HepG2 (cell line): Measurements from ENCODE around the gene RAET1E. TPM values are rescaled to one million over a fixed set of nuclear protein-coding genes. Genes with fewer than 3 reads are reported as not detected.
A peak's percentile ranks its signal among the peaks of the same experiment; 100 is the strongest.

ENCODE experiments used
- BCL6 ChIP-seq: IDR thresholded peaks from 2 replicates; pipeline ENCODE4 v1.6.1; 2016; ENCODE audit warnings: missing genetic modification reagents, missing compliant biosample characterization
- CEBPG ChIP-seq: IDR thresholded peaks from 2 replicates; pipeline ENCODE4 v1.6.1; 2016
- ELF3 ChIP-seq: IDR thresholded peaks from 2 replicates; pipeline ENCODE4 v1.6.1; 2016; ENCODE audit warnings: missing genetic modification reagents, missing compliant biosample characterization
- ETV5 ChIP-seq: IDR thresholded peaks from 2 replicates; pipeline ENCODE4 v1.6.1; 2018; ENCODE audit warnings: missing biosample characterization, missing genetic modification reagents, inconsistent platforms, borderline replicate concordance
- HDAC6 ChIP-seq: fragments of 200-600 bp; sonication (generic); IDR thresholded peaks from 2 replicates; pipeline ENCODE4 v1.7.0; 2017; ENCODE audit warnings: mild to moderate bottlenecking, antibody characterized with exemption, low read length, low read depth
- HOXA9 ChIP-seq: sonication (generic); formaldehyde crosslinking; IDR thresholded peaks from 2 replicates; pipeline ENCODE4 v1.8.1; 2022; ENCODE audit warnings: missing genetic modification reagents, mild to moderate bottlenecking, moderate library complexity, borderline replicate concordance
- KAT2B ChIP-seq: fragments of 150-350 bp; IDR thresholded peaks from 2 replicates; pipeline ENCODE4 v1.6.1; 2014; ENCODE audit warnings: low read depth, low read length, borderline replicate concordance
- MAFK ChIP-seq, 2 experiments: IDR thresholded peaks in 1 of 2; conservative IDR thresholded peaks in 1 of 2; 2 replicates each; pipeline ENCODE4 v1.6.1; 2011; ENCODE audit warnings: improper control_type of control experiment in 2 of 2, low read length in 2 of 2
- MIER3 ChIP-seq: IDR thresholded peaks from 2 replicates; pipeline ENCODE4 v1.6.1; 2016; ENCODE audit warnings: missing compliant biosample characterization, borderline replicate concordance
- MIXL1 ChIP-seq: IDR thresholded peaks from 2 replicates; pipeline ENCODE4 v1.6.1; 2016
- NR2F1 ChIP-seq, 2 experiments: fragments of 450-650 bp in 1 of 2; formaldehyde crosslinking in 1 of 2; IDR thresholded peaks; 2 replicates each; pipeline versions ENCODE4 v1.5.0 to v1.6.1; 2016 to 2020; ENCODE audit warnings: mild to moderate bottlenecking in 1 of 2, missing compliant biosample characterization in 1 of 2, missing genetic modification reagents in 1 of 2, moderate library complexity in 1 of 2
- SMARCC2 ChIP-seq: fragments of 450-650 bp; IDR thresholded peaks from 2 replicates; pipeline ENCODE4 v1.6.1; 2017; ENCODE audit warnings: antibody characterized with exemption, mild to moderate bottlenecking
- TGIF2 ChIP-seq: IDR thresholded peaks from 2 replicates; pipeline ENCODE4 v1.6.1; 2016; ENCODE audit warnings: control low read depth, missing compliant biosample characterization
- ZFP90 ChIP-seq: sonication (generic); formaldehyde crosslinking; IDR thresholded peaks from 2 replicates; pipeline ENCODE4 v1.8.0; 2022; ENCODE audit warnings: missing genetic modification reagents, mild to moderate bottlenecking, inconsistent platforms, borderline replicate concordance
- ZNF10 ChIP-seq: sonication (generic); formaldehyde crosslinking; IDR thresholded peaks from 2 replicates; pipeline ENCODE4 v1.4.0; 2020; ENCODE audit warnings: mild to moderate bottlenecking, low read depth, missing genetic modification reagents, borderline replicate concordance
- ZNF296 ChIP-seq: sonication (generic); formaldehyde crosslinking; conservative IDR thresholded peaks from 2 replicates; pipeline ENCODE4 v1.5.0; 2020; ENCODE audit warnings: mild to moderate bottlenecking, missing genetic modification reagents
- ZNF350 ChIP-seq: sonication (generic); formaldehyde crosslinking; IDR thresholded peaks from 2 replicates; pipeline ENCODE4 v1.4.0; 2020; ENCODE audit warnings: mild to moderate bottlenecking, low read depth, missing genetic modification reagents, borderline replicate concordance
- ZNF773 ChIP-seq: sonication (generic); formaldehyde crosslinking; IDR thresholded peaks from 2 replicates; pipeline ENCODE4 v1.4.0; 2020; ENCODE audit warnings: missing genetic modification reagents, borderline replicate concordance
- ZSCAN20 ChIP-seq: sonication (generic); formaldehyde crosslinking; IDR thresholded peaks from 2 replicates; pipeline ENCODE4 v1.4.0; 2020; ENCODE audit warnings: missing genetic modification reagents, mild to moderate bottlenecking, borderline replicate concordance
- polyA plus RNA-seq, 8 experiments: library from polyadenylated mRNA; depleted of rRNA in 3 of 8; stranded (reverse) in 7 of 8; unstranded in 1 of 8; fragments of >200 nt; fragmentation: Illumina TruSeq in 4 of 8; extraction: Trizol in 4 of 8; gene quantifications; 2 replicates each; pipeline versions ENCODE4 v1.2.1 to v1.2.3, GENCODE V29; 2011 to 2016; ENCODE audit warnings: low read depth in 4 of 8, missing spikeins in 1 of 8, mixed read lengths in 1 of 8; ENCODE audit not compliant: insufficient read depth in 1 of 8
- total RNA-seq, 5 experiments: library from RNA; depleted of rRNA; stranded (reverse); fragments of >200 nt; fragmentation: Illumina TruSeq; extraction: Trizol; gene quantifications; 2 replicates each; pipeline ENCODE4 v1.2.3, GENCODE V29; 2016; ENCODE audit warnings: low read depth in 1 of 5
- TF ChIP-seq, protein P1 (sequence below): sonication (generic); formaldehyde crosslinking; IDR thresholded peaks from 2 replicates; pipeline ENCODE4 v1.5.0; 2020; ENCODE audit warnings: mild to moderate bottlenecking, missing genetic modification reagents, borderline replicate concordance
- TF ChIP-seq, protein P2 (sequence below): sonication (generic); formaldehyde crosslinking; IDR thresholded peaks from 2 replicates; pipeline ENCODE4 v1.4.0; 2020; ENCODE audit warnings: missing genetic modification reagents, mild to moderate bottlenecking, borderline replicate concordance
- TF ChIP-seq, protein P3 (sequence below): sonication (generic); formaldehyde crosslinking; IDR thresholded peaks from 2 replicates; pipeline ENCODE4 v1.4.0; 2020; ENCODE audit warnings: missing genetic modification reagents
- TF ChIP-seq, protein P4 (sequence below): sonication (generic); formaldehyde crosslinking; IDR thresholded peaks from 2 replicates; pipeline ENCODE4 v1.8.1; 2023; ENCODE audit warnings: missing genetic modification reagents, mild to moderate bottlenecking, borderline replicate concordance
- TF ChIP-seq, protein P5 (sequence below): sonication (generic); formaldehyde crosslinking; IDR thresholded peaks from 2 replicates; pipeline ENCODE4 v1.8.1; 2023; ENCODE audit warnings: mild to moderate bottlenecking, missing genetic modification reagents
- TF ChIP-seq, protein P6 (sequence below): sonication (generic); formaldehyde crosslinking; IDR thresholded peaks from 2 replicates; pipeline ENCODE4 v1.4.0; 2020; ENCODE audit warnings: missing genetic modification reagents

Gene RAET1E
- total and polyA plus RNA-seq, 2 of the 13 experiments (the other 11 are each of a cell fraction or from before 2014, with no cell fraction given) = not detected

DNA sequence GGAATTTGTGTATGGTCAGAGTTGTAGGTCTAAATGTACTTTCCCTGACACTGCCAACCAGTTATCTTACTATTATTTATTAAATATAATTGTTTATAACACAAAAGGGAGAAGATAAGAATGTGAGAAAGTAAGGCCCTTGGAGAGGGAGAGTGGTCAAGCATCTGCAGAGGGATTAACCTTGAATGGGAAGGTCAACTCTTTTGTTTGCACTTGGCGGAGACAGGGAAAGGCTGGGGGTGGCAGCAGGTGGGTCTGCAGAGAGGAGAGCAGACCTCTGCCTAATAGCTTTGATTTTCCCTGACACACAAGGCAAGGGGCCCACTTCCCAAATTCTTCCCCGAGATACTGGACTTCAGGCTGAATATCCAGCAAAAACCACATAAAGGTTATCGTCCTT is 38.0 kb downstream of the RAET1E start (continued):
- TF ChIP-seq HOXA9 (no peak), MIER3 (CRISPR knock-in tag) (no peak), ETV5 (CRISPR knock-in tag) (no peak), ELF3 (CRISPR knock-in tag) (no peak), NR2F1 (CRISPR knock-in tag; IDR thresholded peaks at IDR 0.05) (peak; percentile 76 to 91), CEBPG (CRISPR knock-in tag) (0 out of 2 replicates have a peak, but pooled peaks have one; percentile 4), ZSCAN20 (CRISPR knock-in tag) (no peak), ZNF296 (CRISPR knock-in tag) (no peak), ZFP90 (CRISPR knock-in tag) (no peak), SMARCC2 (no peak), HDAC6 (no peak), MIXL1 (CRISPR knock-in tag) (no peak), ZNF350 (no peak), BCL6 (CRISPR knock-in tag) (peak; percentile 60; the same call in 1 of the 2 replicates), ZNF10 (CRISPR knock-in tag) (no peak), TGIF2 (CRISPR knock-in tag) (no peak), ZNF773 (CRISPR knock-in tag) (no peak), KAT2B (no peak), MAFK (conservative IDR thresholded peaks at IDR 0.05 in 1 of 2, IDR thresholded peaks at IDR 0.05 in 1 of 2; ENCODE audit: low read length in 2 of 2) (no peak)
- TF ChIP-seq, protein P1, sequence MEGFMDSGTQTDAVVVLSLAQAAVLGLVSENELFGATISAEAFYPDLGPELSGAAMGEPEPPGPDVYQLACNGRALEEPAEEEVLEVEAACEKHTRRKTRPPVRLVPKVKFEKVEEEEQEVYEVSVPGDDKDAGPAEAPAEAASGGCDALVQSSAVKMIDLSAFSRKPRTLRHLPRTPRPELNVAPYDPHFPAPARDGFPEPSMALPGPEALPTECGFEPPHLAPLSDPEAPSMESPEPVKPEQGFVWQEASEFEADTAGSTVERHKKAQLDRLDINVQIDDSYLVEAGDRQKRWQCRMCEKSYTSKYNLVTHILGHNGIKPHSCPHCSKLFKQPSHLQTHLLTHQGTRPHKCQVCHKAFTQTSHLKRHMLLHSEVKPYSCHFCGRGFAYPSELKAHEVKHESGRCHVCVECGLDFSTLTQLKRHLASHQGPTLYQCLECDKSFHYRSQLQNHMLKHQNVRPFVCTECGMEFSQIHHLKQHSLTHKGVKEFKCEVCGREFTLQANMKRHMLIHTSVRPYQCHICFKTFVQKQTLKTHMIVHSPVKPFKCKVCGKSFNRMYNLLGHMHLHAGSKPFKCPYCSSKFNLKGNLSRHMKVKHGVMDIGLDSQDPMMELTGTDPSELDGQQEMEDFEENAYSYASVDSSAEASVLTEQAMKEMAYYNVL (CRISPR knock-in tag) = no peak
- TF ChIP-seq, protein P2, sequence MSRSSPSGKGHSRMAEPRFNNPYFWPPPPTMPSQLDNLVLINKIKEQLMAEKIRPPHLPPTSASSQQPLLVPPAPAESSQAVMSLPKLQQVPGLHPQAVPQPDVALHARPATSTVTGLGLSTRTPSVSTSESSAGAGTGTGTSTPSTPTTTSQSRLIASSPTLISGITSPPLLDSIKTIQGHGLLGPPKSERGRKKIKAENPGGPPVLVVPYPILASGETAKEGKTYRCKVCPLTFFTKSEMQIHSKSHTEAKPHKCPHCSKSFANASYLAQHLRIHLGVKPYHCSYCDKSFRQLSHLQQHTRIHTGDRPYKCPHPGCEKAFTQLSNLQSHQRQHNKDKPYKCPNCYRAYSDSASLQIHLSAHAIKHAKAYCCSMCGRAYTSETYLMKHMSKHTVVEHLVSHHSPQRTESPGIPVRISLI = no peak
- TF ChIP-seq, protein P3, sequence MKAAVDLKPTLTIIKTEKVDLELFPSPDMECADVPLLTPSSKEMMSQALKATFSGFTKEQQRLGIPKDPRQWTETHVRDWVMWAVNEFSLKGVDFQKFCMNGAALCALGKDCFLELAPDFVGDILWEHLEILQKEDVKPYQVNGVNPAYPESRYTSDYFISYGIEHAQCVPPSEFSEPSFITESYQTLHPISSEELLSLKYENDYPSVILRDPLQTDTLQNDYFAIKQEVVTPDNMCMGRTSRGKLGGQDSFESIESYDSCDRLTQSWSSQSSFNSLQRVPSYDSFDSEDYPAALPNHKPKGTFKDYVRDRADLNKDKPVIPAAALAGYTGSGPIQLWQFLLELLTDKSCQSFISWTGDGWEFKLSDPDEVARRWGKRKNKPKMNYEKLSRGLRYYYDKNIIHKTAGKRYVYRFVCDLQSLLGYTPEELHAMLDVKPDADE (CRISPR knock-in tag) = no peak
- TF ChIP-seq, protein P4, sequence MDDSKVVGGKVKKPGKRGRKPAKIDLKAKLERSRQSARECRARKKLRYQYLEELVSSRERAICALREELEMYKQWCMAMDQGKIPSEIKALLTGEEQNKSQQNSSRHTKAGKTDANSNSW = no peak
- TF ChIP-seq, protein P5, sequence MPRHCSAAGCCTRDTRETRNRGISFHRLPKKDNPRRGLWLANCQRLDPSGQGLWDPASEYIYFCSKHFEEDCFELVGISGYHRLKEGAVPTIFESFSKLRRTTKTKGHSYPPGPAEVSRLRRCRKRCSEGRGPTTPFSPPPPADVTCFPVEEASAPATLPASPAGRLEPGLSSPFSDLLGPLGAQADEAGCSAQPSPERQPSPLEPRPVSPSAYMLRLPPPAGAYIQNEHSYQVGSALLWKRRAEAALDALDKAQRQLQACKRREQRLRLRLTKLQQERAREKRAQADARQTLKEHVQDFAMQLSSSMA (CRISPR knock-in tag) = 0 out of 2 replicates have a peak, but pooled peaks have one; percentile 6
- TF ChIP-seq, protein P6, sequence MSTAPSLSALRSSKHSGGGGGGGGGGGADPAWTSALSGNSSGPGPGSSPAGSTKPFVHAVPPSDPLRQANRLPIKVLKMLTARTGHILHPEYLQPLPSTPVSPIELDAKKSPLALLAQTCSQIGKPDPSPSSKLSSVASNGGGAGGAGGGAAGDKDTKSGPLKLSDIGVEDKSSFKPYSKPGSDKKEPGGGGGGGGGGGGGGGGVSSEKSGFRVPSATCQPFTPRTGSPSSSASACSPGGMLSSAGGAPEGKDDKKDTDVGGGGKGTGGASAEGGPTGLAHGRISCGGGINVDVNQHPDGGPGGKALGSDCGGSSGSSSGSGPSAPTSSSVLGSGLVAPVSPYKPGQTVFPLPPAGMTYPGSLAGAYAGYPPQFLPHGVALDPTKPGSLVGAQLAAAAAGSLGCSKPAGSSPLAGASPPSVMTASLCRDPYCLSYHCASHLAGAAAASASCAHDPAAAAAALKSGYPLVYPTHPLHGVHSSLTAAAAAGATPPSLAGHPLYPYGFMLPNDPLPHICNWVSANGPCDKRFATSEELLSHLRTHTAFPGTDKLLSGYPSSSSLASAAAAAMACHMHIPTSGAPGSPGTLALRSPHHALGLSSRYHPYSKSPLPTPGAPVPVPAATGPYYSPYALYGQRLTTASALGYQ = no peak
